Activated CD4-positive, alpha-beta T cell treated with anti-CD3 and anti-CD28 coated beads for 4 hours (primary cell): ENCODE results near the gene CCR1.
"Not testable (repeated sequence)": the region's sequence is repeated elsewhere in the genome, so short reads cannot be mapped to it uniquely, and the experiment has no call there.

Experiments used
- DNase-seq, 2 donors: peaks; one replicate each; pipeline ENCODE4 v3.0.0-alpha.2; 2020

The CCR1 gene

DNA sequence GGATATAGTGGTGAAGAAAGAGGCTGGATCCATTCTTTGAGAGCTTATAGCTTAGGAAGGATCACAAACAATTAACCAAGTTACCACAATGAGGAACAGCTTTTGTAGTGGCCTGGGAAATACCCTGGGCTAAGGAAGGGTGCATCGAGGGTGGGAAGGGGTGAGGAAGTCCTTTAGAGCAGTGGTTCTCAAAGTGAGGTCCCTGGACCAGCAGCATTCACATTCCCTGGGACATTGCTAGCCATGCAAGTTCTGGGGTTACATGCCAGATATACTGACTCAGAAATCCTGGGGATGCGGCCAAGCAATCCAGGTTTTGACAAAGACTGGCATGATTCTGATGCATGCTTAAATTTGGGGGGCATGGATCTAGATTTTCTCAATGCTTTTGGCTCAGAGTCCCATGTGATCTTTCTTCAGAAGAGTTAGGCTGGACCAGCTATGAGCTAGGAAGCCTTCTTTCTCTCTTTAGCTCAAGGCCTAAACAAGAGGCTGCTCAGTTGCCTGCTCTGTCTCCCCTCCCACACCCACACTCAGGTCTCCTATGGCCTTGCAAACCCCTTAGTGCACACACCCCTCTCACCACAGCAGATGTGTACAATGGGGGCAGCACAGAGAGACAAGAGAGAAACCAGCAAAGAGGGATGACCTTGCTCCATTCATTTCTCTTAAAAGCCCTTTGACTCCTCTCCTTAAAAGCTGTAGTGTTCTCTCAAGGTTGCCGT is 1.8 kb upstream of the CCR1 start:
- DNase-seq = no peak

GRCh38 chr3:46209053-46209452 is 940 bp upstream of the CCR1 start:
- no peak for DNase-seq

DNA sequence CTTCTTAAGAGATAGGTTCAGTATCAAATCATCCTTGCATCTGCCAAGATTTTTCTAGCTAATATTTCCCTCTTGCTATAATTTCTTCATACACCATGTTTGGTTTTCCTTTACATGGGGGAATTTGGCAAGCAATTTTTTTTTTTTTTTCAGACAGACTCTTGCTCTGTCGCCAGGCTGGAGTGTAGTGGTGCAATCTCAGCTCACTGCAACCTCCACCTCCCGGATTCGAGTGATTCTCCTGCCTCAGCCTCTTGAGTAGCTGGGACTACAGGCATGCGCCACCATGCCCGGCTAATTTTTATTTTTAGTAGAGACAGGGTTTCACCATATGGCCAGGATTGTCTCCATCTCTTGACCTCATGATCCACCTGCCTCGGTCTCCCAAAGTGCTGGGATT is 599 bp downstream of the CCR1 start:
- DNase-seq = not testable (repeated sequence)

GRCh38 chr3:46206282-46207015 is 1.7 kb downstream of the CCR1 start:
- no peak for DNase-seq

DNA sequence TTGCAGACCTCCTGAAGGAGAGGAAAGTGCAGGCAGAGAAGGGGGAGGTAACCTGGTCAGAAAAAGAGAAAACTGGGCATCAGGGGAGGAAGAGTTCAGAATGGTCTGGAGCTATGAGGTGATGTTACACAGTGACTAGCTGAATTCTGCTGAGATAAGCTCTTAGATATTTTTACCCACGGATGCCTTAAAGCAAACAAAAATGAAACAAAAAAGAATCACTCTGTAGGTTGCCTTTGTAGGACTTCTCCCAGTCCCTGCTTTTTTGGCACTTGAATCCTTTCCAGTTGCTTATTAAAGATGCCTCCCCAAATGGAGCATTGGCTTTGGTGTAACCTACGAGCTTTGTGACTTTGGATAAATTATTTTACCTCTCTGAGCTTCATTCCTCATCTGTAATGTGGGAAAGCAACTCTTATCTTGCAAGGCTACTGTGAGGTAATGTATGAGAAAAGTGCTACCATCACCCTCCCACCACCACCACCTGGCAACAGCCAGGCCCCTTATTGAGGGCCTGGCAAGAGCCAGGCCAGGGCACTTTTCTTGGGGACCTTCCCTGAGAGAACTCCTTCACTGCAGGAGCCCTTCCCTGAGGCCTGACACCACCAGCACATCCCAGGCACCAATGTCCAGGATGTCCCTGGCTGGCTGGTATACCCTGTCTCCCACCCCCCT is 2.7 kb downstream of the CCR1 start:
- DNase-seq = no peak

GRCh38 chr3:46203681-46204080 is 4.4 kb downstream of the CCR1 start:
- DNase-seq = no peak

DNA sequence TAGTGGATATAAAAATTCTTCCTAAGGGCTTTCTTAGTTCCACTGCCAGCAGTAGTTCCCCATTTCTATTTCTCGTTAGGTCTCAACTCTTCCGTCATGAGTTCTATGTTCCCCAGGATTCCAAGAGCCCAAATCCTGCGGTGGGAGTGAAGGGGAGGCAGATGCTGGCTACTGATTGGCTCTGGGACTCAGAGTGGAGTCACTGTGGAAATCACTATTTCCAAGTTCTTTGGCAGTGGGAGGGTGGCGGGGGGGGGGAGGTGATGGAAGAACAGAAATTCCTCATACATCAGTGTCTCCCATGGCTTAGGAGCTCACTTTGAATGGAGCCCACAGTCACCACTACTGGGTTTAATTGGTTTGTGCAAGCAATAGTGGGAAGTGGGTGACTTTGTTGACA is 5.6 kb downstream of the CCR1 start:
- no peak for DNase-seq

DNA sequence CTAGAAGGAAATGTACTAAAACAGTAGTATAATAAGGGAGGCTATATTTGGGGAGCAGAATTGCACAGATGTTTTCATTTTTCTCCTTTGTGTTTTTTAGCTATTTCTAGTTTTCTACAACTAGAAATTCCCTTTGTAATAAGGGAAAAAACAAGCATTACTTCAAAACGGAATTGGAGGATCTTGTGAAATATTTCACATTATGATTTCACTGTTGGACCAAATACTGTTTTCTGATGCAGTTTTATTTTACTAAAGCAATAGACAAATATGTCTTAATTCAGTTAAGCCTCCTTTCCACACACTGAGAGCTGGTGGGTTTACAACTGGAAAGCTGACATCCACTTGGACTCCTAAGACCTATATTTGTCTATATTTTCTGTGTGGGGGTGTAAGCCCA is 7.3 kb downstream of the CCR1 start:
- DNase-seq = no peak

DNA sequence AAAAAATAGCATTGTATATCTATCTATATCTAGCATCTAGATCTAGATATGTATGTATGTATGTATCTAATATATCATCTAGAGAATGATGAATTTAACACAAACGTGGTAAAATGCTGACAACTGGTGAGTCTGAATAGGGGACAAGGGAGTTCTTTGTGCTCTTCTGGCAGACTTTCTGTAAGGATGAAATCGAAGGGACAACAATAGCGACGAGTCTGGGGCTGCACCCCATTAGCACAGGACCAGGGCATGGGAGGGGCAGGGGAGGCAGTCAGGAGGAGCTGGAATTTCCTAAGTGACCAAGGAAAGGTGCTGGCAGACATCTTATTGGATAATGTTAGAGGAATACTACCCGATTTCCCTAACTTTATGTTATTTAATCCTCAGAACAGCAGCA is 7.9 kb downstream of the CCR1 start:
- DNase-seq = no peak

GRCh38 chr3:46196261-46196957 is 11.7 kb downstream of the CCR1 start:
- no peak for DNase-seq

GRCh38 chr3:46194868-46195553 is 13.1 kb downstream of the CCR1 start:
- no peak for DNase-seq

GRCh38 chr3:46193436-46193835 is 14.7 kb downstream of the CCR1 start:
- DNase-seq = no peak

GRCh38 chr3:46192939-46193338 is 15.2 kb downstream of the CCR1 start:
- no peak for DNase-seq

GRCh38 chr3:46191730-46192129 is 16.4 kb downstream of the CCR1 start:
- DNase-seq = no peak

- DNase-seq = no peak
These were observed 19.4 kb downstream of the CCR1 start for GRCh38 chr3:46188708-46189107.

- no peak for DNase-seq
These were observed 20.2 kb downstream of the CCR1 start for GRCh38 chr3:46187876-46188275.

GRCh38 chr3:46187341-46187700 is 20.8 kb downstream of the CCR1 start:
- no peak for DNase-seq

- DNase-seq = no peak
These were observed 21.4 kb downstream of the CCR1 start for GRCh38 chr3:46186471-46187340.

DNA sequence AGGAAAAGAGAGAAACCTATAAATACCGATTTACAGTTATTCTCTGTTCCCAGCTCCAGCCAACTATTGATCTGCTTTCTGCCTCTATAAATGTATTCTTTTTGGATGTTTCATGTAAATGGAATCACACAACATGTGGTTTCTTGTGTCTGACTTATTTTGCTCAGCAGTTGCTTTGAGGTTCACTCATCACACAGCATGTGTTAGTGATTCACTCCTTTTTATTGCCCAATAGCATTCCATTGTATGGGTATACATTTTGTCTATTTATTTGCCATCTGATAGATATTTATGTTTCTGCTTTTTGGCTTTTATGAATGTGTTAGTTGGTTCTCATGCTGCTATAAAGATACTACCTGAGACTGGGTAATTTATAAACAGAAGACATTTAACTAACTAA is 23.6 kb downstream of the CCR1 start:
- no peak for DNase-seq

DNA sequence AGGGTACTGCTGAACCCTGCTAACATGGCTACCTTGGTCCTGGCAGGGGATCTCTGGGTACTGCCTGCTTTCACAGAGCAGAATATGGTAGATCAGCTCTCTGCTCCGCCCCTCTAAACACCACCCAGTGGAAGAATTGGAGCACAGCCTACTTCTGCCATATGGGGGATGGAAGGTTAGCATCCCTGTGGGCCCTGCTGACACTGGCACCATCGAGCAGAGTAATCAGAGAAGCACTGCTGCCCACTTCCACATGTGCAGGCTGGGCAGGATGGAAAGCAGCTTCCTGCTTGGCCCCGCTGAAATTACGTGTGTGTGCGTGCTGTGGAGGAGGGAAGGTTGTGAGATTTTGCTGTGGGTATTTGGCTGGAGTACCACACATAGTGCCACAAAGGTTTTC is 24.8 kb downstream of the CCR1 start:
- DNase-seq = no peak

DNA sequence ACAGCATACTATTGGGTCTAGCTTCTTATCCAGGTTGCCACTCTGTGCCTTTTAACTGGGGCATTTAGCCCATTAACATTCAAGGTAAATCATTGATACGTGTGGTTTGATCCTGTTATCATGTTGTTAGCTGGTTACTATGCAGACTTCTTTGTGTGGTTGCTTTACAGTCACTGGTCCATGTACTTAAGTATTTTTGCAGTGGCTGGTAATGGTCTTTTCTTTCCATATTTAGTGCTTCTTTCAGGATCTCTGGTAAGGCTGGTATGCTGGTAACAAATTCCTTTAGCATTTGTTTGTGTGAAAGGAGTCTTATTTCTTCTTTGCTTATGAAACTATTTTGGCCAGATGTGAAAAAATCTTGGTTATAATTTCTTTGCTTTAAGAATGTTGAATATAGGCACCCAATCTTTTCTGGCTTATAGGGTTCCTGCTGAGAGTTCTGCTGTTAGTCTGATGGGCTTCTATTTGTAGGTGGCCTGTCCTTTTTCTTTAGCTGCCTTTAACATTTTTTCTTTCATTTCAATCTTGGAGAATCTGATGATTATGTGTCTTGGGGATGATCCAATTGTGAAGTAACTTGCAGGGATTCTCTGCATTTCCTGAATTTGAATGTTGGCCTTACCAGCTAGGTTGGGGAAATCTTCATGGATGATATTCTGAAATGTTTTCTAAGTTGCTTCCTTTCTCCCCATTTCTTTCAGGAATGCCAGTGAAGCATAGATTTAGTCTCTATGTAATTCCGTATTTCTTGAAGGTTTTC is 39.3 kb downstream of the CCR1 start:
- no peak for DNase-seq
